Endothelial cell of umbilical vein (primary cell): ENCODE measurements around the gene PYGO2. TPM values are rescaled to one million over a fixed set of nuclear protein-coding genes. Genes with fewer than 3 reads are reported as not detected.

Experiments
- microRNA-seq: library from miRNA; unstranded; fragments of <30 nt; microRNA quantifications from one replicate; pipeline ENCODE4 v1.2.0, GENCODE V29; 2021; ENCODE audit warnings: borderline number of aligned reads, borderline replicate concordance
- polyA plus RNA-seq, 4 experiments: library from polyadenylated mRNA; depleted of rRNA in 3 of 4; stranded (reverse) in 3 of 4; unstranded in 1 of 4; fragments of >200 nt; gene quantifications; 2 replicates each; pipeline versions ENCODE4 v1.2.1 to v1.2.3, GENCODE V29; 2011 to 2012; ENCODE audit warnings: missing spikeins in 1 of 4
- small RNA-seq: library from RNA; depleted of rRNA; stranded (forward); fragments of <200 nt; gene quantifications from one replicate; pipeline ENCODE3, GENCODE V24; 2012; ENCODE audit warnings: low replicate concordance, low read depth; ENCODE audit not compliant: insufficient read depth, insufficient read length
- total RNA-seq: library from RNA; stranded (reverse); gene quantifications from 2 replicates; pipeline ENCODE4 v1.2.3, GENCODE V29; 2021

PYGO2 gene
- total and polyA plus RNA-seq, 2 donors (not counting 3 experiments of a cell fraction or from before 2014, with no cell fraction given), result 19.3 to 21.5 TPM

Small RNA genes lying within 50 kb of the gene (microRNA-seq; reads per million reads assigned to microRNA genes)
- not detected for gene MIR4258

Small RNA genes lying within 50 kb of the gene (small RNA-seq; reads per million reads assigned to genes)
- gene MIR4258 (not detected), gene RF00017 (not detected)

Other genes starting within 250 kb of the PYGO2 start
- gene KCNN3, start 91.5 kb downstream of the PYGO2 start, total RNA-seq, result 0.85 and 1.1 TPM in 2 replicates
- 0.41 and 0.91 TPM in 2 replicates for gene KCNN3, start 91.5 kb downstream of the PYGO2 start, polyA plus RNA-seq
- 22.6 and 23.0 TPM in 2 replicates for gene PMVK, start 25.1 kb downstream of the PYGO2 start, total RNA-seq
- 24.0 and 32.7 TPM in 2 replicates for gene PMVK, start 25.1 kb downstream of the PYGO2 start, polyA plus RNA-seq
- gene PBXIP1, start 5.7 kb downstream of the PYGO2 start, total RNA-seq, result 49.0 and 49.4 TPM in 2 replicates
- 45.0 and 54.7 TPM in 2 replicates for gene PBXIP1, start 5.7 kb downstream of the PYGO2 start, polyA plus RNA-seq
- 286 and 316 TPM in 2 replicates for gene SHC1, start 9.0 kb upstream of the PYGO2 start, total RNA-seq
- 324 and 379 TPM in 2 replicates for gene SHC1, start 9.0 kb upstream of the PYGO2 start, polyA plus RNA-seq
- 126 and 128 TPM in 2 replicates for gene CKS1B, start 12.9 kb upstream of the PYGO2 start, total RNA-seq
- gene CKS1B, start 12.9 kb upstream of the PYGO2 start, polyA plus RNA-seq, result 280 and 319 TPM in 2 replicates
- gene FLAD1, start 21.6 kb upstream of the PYGO2 start, total RNA-seq, result 42.2 and 48.8 TPM in 2 replicates
- gene FLAD1, start 21.6 kb upstream of the PYGO2 start, polyA plus RNA-seq, result 59.1 and 66.8 TPM in 2 replicates
- gene LENEP, start 31.8 kb upstream of the PYGO2 start, total RNA-seq, result 0.64 and 0.88 TPM in 2 replicates
- gene LENEP, start 31.8 kb upstream of the PYGO2 start, polyA plus RNA-seq, result not detected in 2 replicates
- 20.0 and 24.0 TPM in 2 replicates for gene ZBTB7B, start 41.0 kb upstream of the PYGO2 start, total RNA-seq
- 26.2 and 32.6 TPM in 2 replicates for gene ZBTB7B, start 41.0 kb upstream of the PYGO2 start, polyA plus RNA-seq
- 0.23 and 0.51 TPM in 2 replicates for gene DCST2, start 72.0 kb upstream of the PYGO2 start, total RNA-seq
- 0.29 and 0.73 TPM in 2 replicates for gene DCST2, start 72.0 kb upstream of the PYGO2 start, polyA plus RNA-seq
- gene DCST1, start 72.0 kb upstream of the PYGO2 start, total RNA-seq, result not detected in 2 replicates
- not detected in 2 replicates for gene DCST1, start 72.0 kb upstream of the PYGO2 start, polyA plus RNA-seq
- gene ADAM15, start 89.5 kb upstream of the PYGO2 start, total RNA-seq, result 268 and 299 TPM in 2 replicates
- 295 and 397 TPM in 2 replicates for gene ADAM15, start 89.5 kb upstream of the PYGO2 start, polyA plus RNA-seq
- gene EFNA4, start 102.0 kb upstream of the PYGO2 start, total RNA-seq, result 16.5 and 17.5 TPM in 2 replicates
- gene EFNA4, start 102.0 kb upstream of the PYGO2 start, polyA plus RNA-seq, result 25.2 and 28.0 TPM in 2 replicates
- gene EFNA3, start 117.1 kb upstream of the PYGO2 start, total RNA-seq, result 2.2 TPM in 2 replicates
- gene EFNA3, start 117.1 kb upstream of the PYGO2 start, polyA plus RNA-seq, result 2.5 and 4.2 TPM in 2 replicates
- gene EFNA1, start 166.1 kb upstream of the PYGO2 start, total RNA-seq, result 107 and 111 TPM in 2 replicates
- gene EFNA1, start 166.1 kb upstream of the PYGO2 start, polyA plus RNA-seq, result 289 and 295 TPM in 2 replicates
- 29.5 and 30.8 TPM in 2 replicates for gene SLC50A1, start 174.1 kb upstream of the PYGO2 start, total RNA-seq
- 66.1 and 70.4 TPM in 2 replicates for gene SLC50A1, start 174.1 kb upstream of the PYGO2 start, polyA plus RNA-seq
- 69.6 and 78.8 TPM in 2 replicates for gene DPM3, start 178.7 kb upstream of the PYGO2 start, total RNA-seq
- 258 and 315 TPM in 2 replicates for gene DPM3, start 178.7 kb upstream of the PYGO2 start, polyA plus RNA-seq
- 170 and 207 TPM in 2 replicates for gene KRTCAP2, start 211.5 kb upstream of the PYGO2 start, total RNA-seq
- gene KRTCAP2, start 211.5 kb upstream of the PYGO2 start, polyA plus RNA-seq, result 362 and 409 TPM in 2 replicates
- 9.6 and 10.0 TPM in 2 replicates for gene TRIM46, start 212.1 kb upstream of the PYGO2 start, total RNA-seq
- 9.5 and 12.7 TPM in 2 replicates for gene TRIM46, start 212.1 kb upstream of the PYGO2 start, polyA plus RNA-seq
- gene THBS3, start 246.1 kb upstream of the PYGO2 start, total RNA-seq, result 22.4 and 23.6 TPM in 2 replicates
- 25.7 and 29.4 TPM in 2 replicates for gene THBS3, start 246.1 kb upstream of the PYGO2 start, polyA plus RNA-seq
- 49.1 and 53.0 TPM in 2 replicates for gene MTX1, start 246.9 kb upstream of the PYGO2 start, total RNA-seq
- 109 and 137 TPM in 2 replicates for gene MTX1, start 246.9 kb upstream of the PYGO2 start, polyA plus RNA-seq